HG03521 (cell line): ENCODE measurements around the gene SLC6A19.

Experiments
- ATAC-seq: cut with Tn5 transposase; IDR thresholded peaks from one replicate; pipeline ENCODE4 v1.9.1; 2021; ENCODE audit warnings: mild to moderate bottlenecking, moderate library complexity; ENCODE audit not compliant: unreplicated experiment

SLC6A19 gene

GRCh38 chr5:1193591-1193985 lies 7.8 kb upstream of the SLC6A19 start:
- ATAC-seq = no peak

GRCh38 chr5:1194378-1194777 lies 7.0 kb upstream of the SLC6A19 start:
- no peak for ATAC-seq

GRCh38 chr5:1195439-1195838 lies 6.0 kb upstream of the SLC6A19 start:
- no peak for ATAC-seq

GRCh38 chr5:1195916-1196315 lies 5.5 kb upstream of the SLC6A19 start:
- no peak for ATAC-seq

GRCh38 chr5:1196562-1196961 lies 4.8 kb upstream of the SLC6A19 start:
- ATAC-seq = no peak

GRCh38 chr5:1197876-1198666 lies 3.3 kb upstream of the SLC6A19 start:
- ATAC-seq = no peak

- no peak for ATAC-seq
Observed at GRCh38 chr5:1199340-1199648, 2.1 kb upstream of the SLC6A19 start.

GRCh38 chr5:1199649-1200494 lies 1.5 kb upstream of the SLC6A19 start:
- ATAC-seq = no peak

- no peak for ATAC-seq
Observed at GRCh38 chr5:1200495-1201326, 684 bp upstream of the SLC6A19 start.

GRCh38 chr5:1202026-1202797 lies 817 bp downstream of the SLC6A19 start:
- ATAC-seq = no peak

- no peak for ATAC-seq
Observed at GRCh38 chr5:1202798-1203185, 1.4 kb downstream of the SLC6A19 start.

GRCh38 chr5:1203311-1203967 lies 2.0 kb downstream of the SLC6A19 start:
- ATAC-seq = no peak

GRCh38 chr5:1203968-1204692 lies 2.7 kb downstream of the SLC6A19 start:
- ATAC-seq = no peak

GRCh38 chr5:1204693-1205242 lies 3.4 kb downstream of the SLC6A19 start:
- no peak for ATAC-seq

- no peak for ATAC-seq
Observed at GRCh38 chr5:1205255-1206180, 4.1 kb downstream of the SLC6A19 start.

- no peak for ATAC-seq
Observed at GRCh38 chr5:1206521-1207412, 5.4 kb downstream of the SLC6A19 start.

- no peak for ATAC-seq
Observed at GRCh38 chr5:1207555-1207954, 6.2 kb downstream of the SLC6A19 start.
